Activated naive CD4-positive, alpha-beta T cell (primary cell): ENCODE measurements around the gene ETV7.
"Not testable (repeated sequence)": the region's sequence is repeated elsewhere in the genome, so short reads cannot be mapped to it uniquely, and the experiment has no call there.

ENCODE experiments used
- DNase-seq, 4 experiments: peaks; one replicate each; lab custom pipeline; 2025; lab: John Stamatoyannopoulos, UW

ETV7 gene

GRCh38 chr6:36364061-36364635, 23.3 kb downstream of the ETV7 start:
- DNase-seq, result not testable (repeated sequence)

GRCh38 chr6:36363371-36363752, 24.1 kb downstream of the ETV7 start:
- DNase-seq, result not testable (repeated sequence)

GRCh38 chr6:36362551-36363370, 24.7 kb downstream of the ETV7 start:
- no peak for DNase-seq

GRCh38 chr6:36361071-36361470, 26.4 kb downstream of the ETV7 start:
- no peak for DNase-seq

GRCh38 chr6:36360241-36361054, 27.0 kb downstream of the ETV7 start:
- DNase-seq, result peak; percentile 29 to 58 (median 37)

- no peak for DNase-seq
These were observed 29.1 kb downstream of the ETV7 start for GRCh38 chr6:36358226-36358915.

GRCh38 chr6:36357872-36358225, 29.6 kb downstream of the ETV7 start:
- no peak for DNase-seq

GRCh38 chr6:36355819-36356218, 31.6 kb downstream of the ETV7 start:
- no peak for DNase-seq

- no peak for DNase-seq
These were observed 34.0 kb downstream of the ETV7 start for GRCh38 chr6:36353411-36353915.

GRCh38 chr6:36352477-36353157, 34.9 kb downstream of the ETV7 start:
- no peak for DNase-seq

- no peak for DNase-seq
These were observed 36.5 kb downstream of the ETV7 start for GRCh38 chr6:36350681-36351571.

- no peak for DNase-seq
These were observed 37.4 kb downstream of the ETV7 start for GRCh38 chr6:36350082-36350481.

- peak in 2 of 4 experiments; percentile 13 to 23 for DNase-seq
These were observed 38.2 kb downstream of the ETV7 start for GRCh38 chr6:36349240-36349639.

GRCh38 chr6:36347621-36348020, 39.8 kb downstream of the ETV7 start:
- DNase-seq, result no peak

GRCh38 chr6:36346486-36347273, 40.8 kb downstream of the ETV7 start:
- DNase-seq, result no peak

- no peak for DNase-seq
These were observed 41.6 kb downstream of the ETV7 start for GRCh38 chr6:36345681-36346466.

- no peak for DNase-seq
These were observed 44.3 kb downstream of the ETV7 start for GRCh38 chr6:36343109-36343680.
